Thyroid gland (tissue), 4 donors: Measurements from ENCODE around the gene PXN.

Experiments used
- POLR2A ChIP-seq, 2 donors: fragments of 450-650 bp; IDR thresholded peaks; one replicate each; pipeline ENCODE4 v1.6.1; 2017; ENCODE audit warnings: antibody characterized with exemption in 2 of 2, mild to moderate bottlenecking in 2 of 2, moderate library complexity in 1 of 2
- TF ChIP-seq, protein P1 (sequence below), 6 experiments: fragments of 200-600 bp in 3 of 6; fragments of 450-650 bp in 3 of 6; sonication (generic) in 3 of 6; IDR thresholded peaks; one replicate each; pipeline ENCODE4 v1.5.1; 2016 to 2019; ENCODE audit warnings: antibody characterized with exemption in 6 of 6, mild to moderate bottlenecking in 2 of 6, inconsistent platforms in 1 of 6, moderate library complexity in 1 of 6

DNA sequence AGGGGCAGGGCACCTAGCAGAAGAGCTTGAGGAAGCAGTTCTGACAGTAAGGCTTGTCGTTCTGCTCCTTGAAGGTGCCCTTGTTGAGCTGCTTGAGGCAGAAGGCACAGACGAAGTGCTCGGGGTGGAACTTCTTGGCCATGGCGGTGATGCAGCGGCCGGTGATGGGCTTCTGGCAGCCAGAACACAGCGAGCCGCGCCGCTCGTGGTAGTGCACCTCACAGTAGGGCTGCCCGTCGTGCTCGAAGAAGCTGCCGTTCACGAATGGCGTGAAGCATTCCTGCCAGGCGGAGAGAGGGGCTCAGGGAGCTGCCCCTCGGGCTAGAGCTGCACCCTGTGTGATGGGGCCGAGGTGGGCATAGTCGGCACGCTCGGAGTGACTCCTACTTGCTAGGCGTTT lies 53.2 kb downstream of the PXN start:
- TF ChIP-seq, protein P1, sequence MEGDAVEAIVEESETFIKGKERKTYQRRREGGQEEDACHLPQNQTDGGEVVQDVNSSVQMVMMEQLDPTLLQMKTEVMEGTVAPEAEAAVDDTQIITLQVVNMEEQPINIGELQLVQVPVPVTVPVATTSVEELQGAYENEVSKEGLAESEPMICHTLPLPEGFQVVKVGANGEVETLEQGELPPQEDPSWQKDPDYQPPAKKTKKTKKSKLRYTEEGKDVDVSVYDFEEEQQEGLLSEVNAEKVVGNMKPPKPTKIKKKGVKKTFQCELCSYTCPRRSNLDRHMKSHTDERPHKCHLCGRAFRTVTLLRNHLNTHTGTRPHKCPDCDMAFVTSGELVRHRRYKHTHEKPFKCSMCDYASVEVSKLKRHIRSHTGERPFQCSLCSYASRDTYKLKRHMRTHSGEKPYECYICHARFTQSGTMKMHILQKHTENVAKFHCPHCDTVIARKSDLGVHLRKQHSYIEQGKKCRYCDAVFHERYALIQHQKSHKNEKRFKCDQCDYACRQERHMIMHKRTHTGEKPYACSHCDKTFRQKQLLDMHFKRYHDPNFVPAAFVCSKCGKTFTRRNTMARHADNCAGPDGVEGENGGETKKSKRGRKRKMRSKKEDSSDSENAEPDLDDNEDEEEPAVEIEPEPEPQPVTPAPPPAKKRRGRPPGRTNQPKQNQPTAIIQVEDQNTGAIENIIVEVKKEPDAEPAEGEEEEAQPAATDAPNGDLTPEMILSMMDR (IDR thresholded peaks at IDR 0.05), result no peak
- no peak for TF ChIP-seq POLR2A (IDR thresholded peaks at IDR 0.05)
